ACC112 (cell line): ENCODE results near the gene TTC31.

ENCODE experiments used
- H2AFZ ChIP-seq: fragments of 200-600 bp; sonication (generic); one replicate; pipeline ENCODE4 v1.6.0; 2017; ENCODE audit warnings: antibody characterized with exemption, low read length; ENCODE audit not compliant: unreplicated experiment
- H3K27ac ChIP-seq: fragments of 200-600 bp; sonication (generic); 2 replicates; pipeline ENCODE4 v1.5.1; 2014; ENCODE audit warnings: low read depth, mild to moderate bottlenecking, antibody characterized with exemption, low read length, moderate library complexity
- H3K27me3 ChIP-seq: fragments of 200-600 bp; sonication (generic); 2 replicates; pipeline ENCODE4 v1.6.1; 2014; ENCODE audit warnings: mild to moderate bottlenecking, antibody characterized with exemption, low read length, moderate library complexity, mixed read lengths; ENCODE audit not compliant: insufficient read depth
- H3K36me3 ChIP-seq: fragments of 200-600 bp; sonication (generic); 2 replicates; pipeline ENCODE4 v1.6.1; 2016; ENCODE audit warnings: mild to moderate bottlenecking, antibody characterized with exemption, low read length, moderate library complexity, mixed read lengths; ENCODE audit not compliant: insufficient read depth
- H3K4me1 ChIP-seq: fragments of 200-600 bp; sonication (generic); one replicate; pipeline ENCODE4 v1.6.1; 2016; ENCODE audit warnings: low read length, mixed read lengths; ENCODE audit not compliant: insufficient read depth, unreplicated experiment, control insufficient read depth
- H3K4me3 ChIP-seq: fragments of 200-600 bp; sonication (generic); 2 replicates; pipeline ENCODE4 v1.5.1; 2014; ENCODE audit warnings: mild to moderate bottlenecking, low read depth, low read length
- H3K79me2 ChIP-seq: fragments of 200-600 bp; sonication (generic); one replicate; pipeline ENCODE4 v1.6.0; 2016; ENCODE audit warnings: low read length; ENCODE audit not compliant: control insufficient read depth, unreplicated experiment, insufficient read depth

The TTC31 gene

DNA sequence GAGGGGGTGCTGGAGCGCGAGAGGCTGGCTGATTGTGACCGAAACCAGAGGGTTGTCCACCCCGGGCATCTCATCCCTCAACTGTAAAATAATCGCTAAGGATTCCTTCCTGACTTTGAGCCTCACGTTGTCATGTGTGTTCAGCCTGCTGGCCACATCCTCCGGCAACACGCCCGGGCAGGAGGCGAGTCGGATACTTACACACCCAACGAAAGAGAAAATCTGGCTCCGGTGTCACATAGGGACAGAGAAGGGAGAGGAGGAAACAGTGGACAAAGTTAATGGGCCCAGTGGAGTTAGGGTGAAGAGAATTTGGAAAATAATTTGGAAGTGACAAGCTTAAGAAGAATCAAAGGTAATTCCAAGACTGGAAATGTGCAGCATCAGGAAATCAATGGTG, 33.8 kb downstream of the TTC31 start:
- H3K36me3 ChIP-seq: no peaks in the 10 kb centered on the region

DNA sequence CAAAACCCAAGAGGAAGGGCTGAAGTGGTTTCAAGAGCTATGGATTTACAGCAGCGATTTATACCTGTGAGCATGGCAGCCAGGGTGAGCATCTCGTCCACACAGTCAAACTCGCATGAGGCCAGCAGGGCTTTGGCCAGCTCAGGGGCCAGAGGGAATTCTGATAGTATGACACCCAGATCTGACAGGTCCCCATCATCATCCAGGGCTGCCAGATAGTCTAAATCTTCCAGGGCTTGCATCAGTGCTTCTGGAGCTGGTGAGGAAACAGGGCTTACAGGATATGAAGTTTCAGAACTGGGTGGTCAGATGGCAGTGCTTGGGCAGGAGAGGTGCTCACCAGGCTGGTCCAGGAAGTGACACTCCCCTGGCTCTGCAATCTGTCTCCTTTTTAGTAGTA, 39.6 kb downstream of the TTC31 start:
- Histone ChIP-seq H3K4me3 (no peak overlapping the region), H3K27me3 (peaks cover 36% of the 10 kb centered on the region), H3K4me1 (no peaks in the 10 kb centered on the region), H3K27ac (no peak overlapping the region), H3K36me3 (peaks cover 15% of the 10 kb centered on the region; the same call in 1 of the 2 replicates), H3K79me2 (peaks cover 5% of the 10 kb centered on the region), H2AFZ (no peak overlapping the region)

More for the DNA sequence above, 33.8 kb downstream of the TTC31 start:
- no peak overlapping the region for H3K27ac ChIP-seq
- H3K4me3 ChIP-seq: peak overlapping the region; percentile 62; the same call in 1 of the 2 replicates
- no peaks in the 10 kb centered on the region for H3K79me2 ChIP-seq
- H2AFZ ChIP-seq: no peak overlapping the region
- no peaks in the 10 kb centered on the region for H3K4me1 ChIP-seq
- H3K27me3 ChIP-seq: peaks cover 85% of the 10 kb centered on the region

DNA sequence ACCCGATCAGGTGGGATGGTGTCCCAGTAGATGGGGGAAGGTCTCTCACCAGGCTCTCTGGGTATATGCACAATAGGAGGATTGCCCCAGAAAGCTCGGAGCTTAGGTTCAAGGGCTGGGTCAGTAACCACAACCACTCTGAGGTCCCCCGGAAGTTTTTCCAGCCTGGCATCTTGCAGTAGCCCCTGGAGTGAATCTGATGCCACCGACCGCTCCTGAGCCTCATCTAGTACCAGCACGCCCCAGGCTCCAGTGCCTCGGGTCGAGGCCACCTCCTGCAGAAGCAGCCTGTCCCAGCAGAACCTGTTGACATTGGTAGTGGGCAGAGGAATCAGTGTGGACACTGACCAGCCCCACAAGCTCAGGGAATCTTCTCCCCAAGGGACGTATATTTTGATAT, 41.1 kb downstream of the TTC31 start:
- no peak overlapping the region for H2AFZ ChIP-seq

DNA sequence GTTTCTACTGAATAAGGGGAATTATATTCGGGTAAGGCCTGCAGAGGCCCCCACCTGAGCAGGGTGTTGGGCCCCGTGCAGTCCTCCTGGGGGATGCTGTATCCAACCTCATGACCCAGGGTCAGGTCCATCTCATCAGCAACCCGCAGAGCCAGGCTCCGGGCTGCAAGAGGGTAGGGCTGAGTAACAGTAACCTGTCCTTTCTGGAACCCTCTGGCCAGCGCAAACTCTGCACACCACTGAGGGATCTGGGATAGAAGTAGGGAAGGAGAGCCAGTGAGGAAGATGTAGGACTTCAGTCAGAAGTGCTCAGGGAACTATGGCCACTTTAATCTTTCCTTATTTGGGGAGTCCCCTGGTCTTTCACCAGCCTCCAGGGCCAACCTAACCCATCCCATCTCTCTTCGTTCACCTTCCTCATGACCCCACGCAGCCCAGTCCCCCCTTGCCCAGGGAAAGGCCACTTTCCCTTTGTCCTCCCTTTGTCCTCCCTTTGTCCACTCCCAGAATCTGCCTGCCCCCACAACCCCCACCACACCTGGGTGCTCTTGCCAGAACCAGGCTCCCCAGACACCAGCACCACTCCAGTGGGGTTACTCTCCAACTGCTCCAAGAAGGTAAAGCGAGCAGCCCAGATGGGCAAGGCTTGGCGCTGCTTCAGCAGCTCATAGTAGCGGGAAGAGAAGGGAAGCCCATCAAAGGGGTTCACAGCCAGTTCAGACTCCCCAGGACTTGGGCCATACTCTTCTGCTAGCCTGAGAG, 42.3 kb downstream of the TTC31 start:
- H3K27ac ChIP-seq: no peak overlapping the region
- H3K4me1 ChIP-seq: peaks cover 11% of the 10 kb centered on the region
- H3K36me3 ChIP-seq: peaks cover 15% of the 10 kb centered on the region; the same call in 1 of the 2 replicates
- H2AFZ ChIP-seq: no peak overlapping the region
- H3K4me3 ChIP-seq: no peak overlapping the region
- H3K79me2 ChIP-seq: peaks cover 26% of the 10 kb centered on the region
- peaks cover 10% of the 10 kb centered on the region for H3K27me3 ChIP-seq

More for the DNA sequence above, 41.1 kb downstream of the TTC31 start:
- no peak overlapping the region for H3K4me3 ChIP-seq
- peaks cover 20% of the 10 kb centered on the region for H3K79me2 ChIP-seq
- no peak overlapping the region for H3K27ac ChIP-seq
- peaks cover 11% of the 10 kb centered on the region for H3K4me1 ChIP-seq
- H3K36me3 ChIP-seq: peaks cover 15% of the 10 kb centered on the region; the same call in 1 of the 2 replicates
- peaks cover 21% of the 10 kb centered on the region for H3K27me3 ChIP-seq

DNA sequence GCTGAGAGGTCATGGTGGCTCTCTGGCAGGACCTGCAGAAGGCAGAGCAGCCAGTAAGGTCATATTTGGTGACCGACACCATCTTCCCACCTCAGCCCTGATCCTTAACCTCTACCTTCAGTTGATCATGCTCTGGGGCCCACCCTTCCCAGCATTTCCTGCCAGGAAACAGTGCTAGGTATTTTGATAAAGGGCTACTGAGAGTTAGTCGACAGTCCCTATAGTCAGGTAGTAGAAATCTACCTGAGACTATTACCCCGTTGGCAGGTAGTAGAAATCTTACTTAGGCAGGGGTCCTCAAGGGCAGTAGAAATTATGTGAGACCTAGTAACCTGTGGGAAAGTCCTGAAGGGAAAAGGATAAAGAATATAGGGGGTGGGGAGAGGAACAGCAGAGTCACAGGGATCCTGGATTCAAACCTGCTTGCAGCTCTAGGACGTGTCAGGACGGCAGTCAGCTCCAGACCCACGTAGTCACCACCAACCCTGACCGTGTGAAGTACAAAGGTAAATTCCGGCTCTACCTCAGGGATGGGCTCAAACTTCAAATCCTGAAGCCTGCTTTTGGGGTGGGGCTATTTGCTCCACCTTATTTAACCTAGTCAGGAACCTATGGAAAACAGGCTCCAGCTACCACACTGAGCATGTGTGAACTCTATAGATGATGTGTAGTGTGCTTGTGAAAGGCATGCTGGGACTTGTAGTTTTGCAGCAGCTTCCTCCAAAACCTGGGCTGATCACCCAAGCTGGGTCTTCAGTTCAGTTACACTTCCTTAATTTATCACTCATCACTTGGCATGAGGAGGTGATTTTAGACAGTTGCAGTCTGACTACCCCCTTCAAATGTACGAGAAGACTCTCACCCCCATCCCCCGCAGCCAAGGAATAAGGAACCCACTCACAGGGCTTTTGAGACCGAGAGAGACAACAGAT, 43.1 kb downstream of the TTC31 start, which contains the start of gene DQX1:
Gene DQX1 (minus strand): TSS at position 515 of the 932 bp plus-strand sequence. CDS start 502 bp downstream, at position 13.
- Histone ChIP-seq H3K27me3 (peaks cover 6% of the 10 kb centered on the region; the same call in 1 of the 2 replicates), H3K4me3 (no peak within 1 kb of the TSS), H3K79me2 (peaks cover 32% of the 10 kb centered on the region), H3K4me1 (peaks cover 12% of the 10 kb centered on the region), H2AFZ (no peak within 1 kb of the TSS), H3K27ac (no peak within 1 kb of the TSS), H3K36me3 (peaks cover 15% of the 10 kb centered on the region; the same call in 1 of the 2 replicates)

DNA sequence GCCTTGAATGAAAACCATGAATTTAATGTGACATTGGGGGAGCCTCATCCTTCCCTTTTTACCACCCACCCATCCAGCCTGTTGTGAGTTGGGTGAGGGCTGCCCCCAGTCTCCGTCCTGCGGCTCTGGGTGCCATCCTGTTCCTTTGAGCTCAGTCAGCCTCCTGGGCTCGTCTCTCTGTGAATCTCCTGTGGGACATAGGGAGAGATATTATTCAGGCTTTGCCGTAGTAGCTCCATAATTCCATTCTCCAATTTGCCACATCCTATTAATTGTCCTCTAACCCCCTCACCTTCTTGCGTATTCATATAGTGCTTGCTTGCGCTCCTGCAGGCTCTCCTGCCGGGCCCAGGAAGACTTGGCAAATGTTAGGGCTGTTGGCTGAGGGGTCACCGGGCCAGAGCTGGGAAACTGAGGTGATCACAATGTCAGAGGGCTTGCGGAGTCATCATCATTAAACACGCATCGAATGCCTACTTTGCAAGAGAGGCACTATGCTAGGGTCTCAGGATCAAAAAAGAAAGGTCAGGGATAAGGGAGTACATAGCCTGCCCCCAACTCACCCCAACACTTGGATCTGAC, 43.9 kb downstream of the TTC31 start:
- H3K27ac ChIP-seq: no peak overlapping the region

DNA sequence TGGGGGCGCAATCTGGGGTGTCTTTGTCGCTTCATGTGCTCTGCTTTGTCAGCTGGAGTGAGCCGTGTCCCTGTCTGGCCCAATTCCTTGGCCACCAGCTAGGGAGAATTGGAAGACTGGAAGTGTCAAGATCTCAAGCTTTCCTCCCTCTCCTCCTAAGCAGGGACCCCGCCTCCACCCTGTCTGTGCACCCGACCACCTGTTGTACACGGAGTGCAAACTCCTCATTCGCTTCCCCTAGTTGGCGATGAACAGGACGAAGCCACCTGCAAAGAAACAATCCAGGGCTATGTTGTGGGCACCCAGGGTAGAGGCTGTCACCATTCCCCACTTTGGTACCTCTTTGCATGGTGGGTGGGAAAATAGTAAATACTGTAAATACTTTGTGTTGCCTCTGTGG, 44.9 kb downstream of the TTC31 start:
- Histone ChIP-seq H3K4me1 (peaks cover 22% of the 10 kb centered on the region), H3K27ac (no peak overlapping the region), H3K27me3 (no peaks in the 10 kb centered on the region), H3K79me2 (peaks cover 37% of the 10 kb centered on the region), H3K36me3 (peaks cover 15% of the 10 kb centered on the region; the same call in 1 of the 2 replicates), H2AFZ (no peak overlapping the region), H3K4me3 (peak overlapping the region; percentile 96)

More for the DNA sequence above, 43.9 kb downstream of the TTC31 start:
- peaks cover 6% of the 10 kb centered on the region; the same call in 1 of the 2 replicates for H3K27me3 ChIP-seq
- peaks cover 19% of the 10 kb centered on the region for H3K4me1 ChIP-seq
- peaks cover 15% of the 10 kb centered on the region; the same call in 1 of the 2 replicates for H3K36me3 ChIP-seq
- peaks cover 36% of the 10 kb centered on the region for H3K79me2 ChIP-seq
- no peak overlapping the region for H2AFZ ChIP-seq
- H3K4me3 ChIP-seq: no peak overlapping the region

DNA sequence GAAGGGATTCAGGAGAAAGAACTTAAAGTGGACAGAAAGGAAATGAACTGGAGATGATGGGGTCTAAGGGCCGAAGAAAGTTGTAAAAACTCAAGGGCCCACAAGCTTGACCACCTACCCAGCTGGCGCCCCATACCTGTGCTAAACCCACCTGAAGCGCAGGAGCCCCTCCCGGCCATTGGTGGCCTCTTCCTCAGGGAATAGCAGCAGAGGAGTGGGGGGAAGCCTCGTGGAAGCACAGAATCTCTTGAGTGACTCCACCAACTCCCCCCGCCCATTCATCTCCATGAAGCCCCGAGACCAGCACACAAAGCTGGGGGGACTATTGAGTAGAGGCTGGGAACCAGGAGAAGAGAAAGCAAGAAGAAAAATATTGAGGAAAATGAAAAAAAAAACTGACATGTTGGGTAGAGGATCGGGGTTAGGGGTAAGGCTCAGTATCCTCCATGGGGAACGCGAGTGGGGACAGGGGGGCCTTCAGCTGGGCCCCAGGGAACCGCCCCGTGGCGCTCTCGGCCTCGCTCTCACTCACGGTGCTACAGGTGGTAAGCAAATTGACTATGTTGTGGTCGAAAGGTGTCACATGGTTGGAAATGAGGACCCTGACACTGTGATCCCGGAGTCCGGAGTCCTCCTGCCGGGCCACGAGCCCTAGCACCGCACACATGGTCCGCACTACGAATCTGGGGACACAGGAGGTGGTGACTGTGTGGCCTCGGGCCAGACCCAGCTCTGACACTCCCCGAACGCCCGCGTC, 45.9 kb downstream of the TTC31 start:
- Histone ChIP-seq H3K36me3 (peaks cover 15% of the 10 kb centered on the region; the same call in 1 of the 2 replicates), H3K4me1 (peaks cover 22% of the 10 kb centered on the region), H2AFZ (peak overlapping the region; percentile 58), H3K27ac (peak overlapping the region; percentile 48), H3K4me3 (peak overlapping the region; percentile 96), H3K79me2 (peaks cover 37% of the 10 kb centered on the region), H3K27me3 (no peaks in the 10 kb centered on the region)

DNA sequence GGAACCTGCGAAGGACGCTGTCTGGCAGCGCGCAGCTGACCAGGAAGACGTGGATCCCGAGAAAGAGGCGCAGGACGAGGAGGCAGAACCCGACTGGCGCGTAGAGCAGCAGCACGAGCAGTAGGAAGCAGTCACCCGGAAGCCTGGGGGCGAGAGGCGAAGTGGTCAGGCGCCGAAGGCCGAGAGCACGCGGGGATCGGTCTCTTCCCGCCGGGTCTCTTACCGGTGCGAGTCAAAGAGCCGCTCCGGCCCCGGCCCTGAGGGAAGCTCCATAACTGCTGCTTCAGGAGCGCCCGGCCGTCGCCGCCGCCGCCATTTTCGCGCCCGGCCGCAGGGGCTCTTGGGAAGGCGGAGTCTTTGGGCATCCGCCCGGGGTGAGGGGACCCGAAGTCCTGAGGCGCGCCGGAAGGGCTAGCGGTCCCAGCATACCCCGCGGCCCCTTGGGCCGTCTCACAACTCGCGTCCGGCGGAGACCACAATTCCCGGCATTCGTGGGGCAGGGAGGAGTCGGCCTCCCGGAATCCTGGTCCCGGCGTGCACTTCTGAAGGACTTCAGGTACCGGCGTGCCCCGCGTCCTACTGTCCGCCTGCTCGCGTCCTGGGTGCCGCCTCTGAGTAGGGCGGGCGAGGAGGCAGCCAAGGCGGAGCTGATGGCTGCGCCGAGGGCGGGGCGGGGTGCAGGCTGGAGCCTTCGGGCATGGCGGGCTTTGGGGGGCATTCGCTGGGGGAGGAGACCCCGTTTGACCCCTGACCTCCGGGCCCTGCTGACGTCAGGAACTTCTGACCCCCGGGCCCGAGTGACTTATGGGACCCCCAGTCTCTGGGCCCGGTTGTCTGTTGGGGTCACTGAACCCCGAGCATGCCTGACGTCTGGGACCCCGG, 46.7 kb downstream of the TTC31 start, which contains the start of the genes AUP1 and HTRA2:
Gene AUP1 (minus strand): TSS at position 350 of the 882 bp plus-strand sequence. CDS start 77 bp downstream, at position 273.
Gene HTRA2 (plus strand): TSS at position 577 of the 882 bp plus-strand sequence. CDS start 74 bp downstream, at position 651.
- peaks cover 37% of the 10 kb centered on the region for H3K79me2 ChIP-seq
- no peaks in the 10 kb centered on the region for H3K27me3 ChIP-seq

More for the DNA sequence above, 46.7 kb downstream of the TTC31 start, which contains the start of the genes AUP1 and HTRA2:
- Histone ChIP-seq H3K4me1 (peaks cover 22% of the 10 kb centered on the region), H3K27ac (peak within 1 kb of the TSS; percentile 67), H2AFZ (peak within 1 kb of the TSS; percentile 58), H3K4me3 (peak within 1 kb of the TSS; percentile 96), H3K36me3 (peaks cover 17% of the 10 kb centered on the region; the same call in 1 of the 2 replicates)
